ENCODE results near the gene HS3ST2.

DNA sequence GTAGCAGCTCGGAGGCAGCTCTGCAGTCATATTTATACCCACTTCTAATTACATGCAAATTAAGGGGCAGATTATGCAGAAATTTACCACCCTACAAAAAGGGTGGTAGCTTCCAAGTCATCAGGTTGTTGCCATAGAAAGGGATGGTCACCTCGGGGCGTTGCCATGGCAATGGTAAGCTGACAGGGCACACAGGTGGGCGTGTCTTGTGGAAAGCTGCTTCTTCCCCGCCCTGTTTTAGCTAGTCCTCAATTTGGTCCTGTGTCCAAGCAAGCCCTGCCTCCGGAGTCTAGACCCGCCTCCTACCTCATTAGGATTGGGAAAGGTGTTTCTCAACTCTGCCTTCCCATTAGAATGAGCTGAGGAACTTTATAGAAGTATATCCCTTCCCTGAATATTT lies 98.7 kb downstream of the HS3ST2 start:
- TF ChIP-seq BHLHE40 (IDR thresholded peaks at IDR 0.05; ENCODE audit: borderline replicate concordance) = no peak
- TF ChIP-seq L3MBTL2 (conservative IDR thresholded peaks at IDR 0.05) = no peak
- TF ChIP-seq ZNF384 (IDR thresholded peaks at IDR 0.05) = no peak
- TF ChIP-seq NFRKB (IDR thresholded peaks at IDR 0.05) = no peak
- no peak for TF ChIP-seq ARNT (IDR thresholded peaks at IDR 0.05)
- TF ChIP-seq CTBP1 (IDR thresholded peaks at IDR 0.05; ENCODE audit: borderline replicate concordance) = no peak
- no peak for TF ChIP-seq ELF4 (IDR thresholded peaks at IDR 0.05)

All from HEK293T (cell line).